H1 (cell line): Measurements from ENCODE around the gene GNG7.

Source experiments
- BCL11A ChIP-seq, 2 experiments: IDR thresholded peaks; one replicate each; pipeline ENCODE4 v1.6.1; 2011; ENCODE audit warnings: low read depth in 2 of 2, low read length in 2 of 2, mild to moderate bottlenecking in 2 of 2
- CREB1 ChIP-seq: IDR thresholded peaks from 2 replicates; pipeline ENCODE4 v1.6.1; 2012; ENCODE audit warnings: inconsistent platforms
- CTCF ChIP-seq, 3 experiments: IDR thresholded peaks; 1 replicate in 2 of 3; 2 replicates in 1 of 3; pipeline versions ENCODE4 v1.5.1 to v1.6.1; 2011; ENCODE audit warnings: low read length in 3 of 3, mild to moderate bottlenecking in 3 of 3, inconsistent platforms in 2 of 3, low read depth in 1 of 3, moderate library complexity in 1 of 3; ENCODE audit not compliant: insufficient read depth in 1 of 3; ENCODE audit errors: control extremely low read depth in 1 of 3
- EP300 ChIP-seq, 2 experiments: IDR thresholded peaks; 1 replicate in 1 of 2; 2 replicates in 1 of 2; pipeline ENCODE4 v1.6.1; 2011 to 2012; ENCODE audit warnings: low read depth in 2 of 2, low read length in 2 of 2, mild to moderate bottlenecking in 2 of 2, borderline replicate concordance in 1 of 2, inconsistent platforms in 1 of 2, moderate library complexity in 1 of 2
- EZH2 ChIP-seq: fragments of 200-600 bp; sonication (generic); IDR thresholded peaks from 2 replicates; pipeline ENCODE4 v1.7.1; 2012; ENCODE audit warnings: low read depth, mild to moderate bottlenecking, moderate library complexity, low read length, inconsistent platforms; ENCODE audit not compliant: severe bottlenecking
- KDM1A ChIP-seq: fragments of 200-600, 300-600 bp; sonication (generic); IDR thresholded peaks from 2 replicates; pipeline ENCODE4 v1.7.1; 2016; ENCODE audit warnings: mild to moderate bottlenecking, low read length, borderline replicate concordance
- NRF1 ChIP-seq: IDR thresholded peaks from 2 replicates; pipeline ENCODE4 v1.6.1; 2011; ENCODE audit warnings: mild to moderate bottlenecking, low read depth, low read length, improper control_type of control experiment
- POLR2A ChIP-seq, 2 experiments: IDR thresholded peaks; 1 replicate in 1 of 2; 2 replicates in 1 of 2; pipeline ENCODE4 v1.6.1; 2011; ENCODE audit warnings: low read depth in 2 of 2, low read length in 2 of 2, mild to moderate bottlenecking in 2 of 2; ENCODE audit errors: control extremely low read depth in 1 of 2
- RNF2 ChIP-seq: fragments of 200-900, 300-1000 bp; sonication (generic); IDR thresholded peaks from 2 replicates; pipeline ENCODE4 v1.7.1; 2016; ENCODE audit warnings: borderline replicate concordance, low read depth, mild to moderate bottlenecking, antibody characterized with exemption, low read length; ENCODE audit not compliant: poor library complexity, severe bottlenecking; ENCODE audit errors: missing control alignments
- USF2 ChIP-seq: IDR thresholded peaks from 2 replicates; pipeline ENCODE4 v1.6.1; 2011; ENCODE audit warnings: low read length, improper control_type of control experiment

- no peak for TF ChIP-seq CTCF (IDR thresholded peaks at IDR 0.05; ENCODE audit: control extremely low read depth in 1 of 3, insufficient read depth in 1 of 3, low read depth in 1 of 3, low read length in 3 of 3)
- TF ChIP-seq RNF2: no peak
- TF ChIP-seq BCL11A (IDR thresholded peaks at IDR 0.05; ENCODE audit: low read depth in 2 of 2, low read length in 2 of 2): no peak
- TF ChIP-seq EP300 (IDR thresholded peaks at IDR 0.05; ENCODE audit: borderline replicate concordance in 1 of 2, low read depth in 2 of 2, low read length in 2 of 2): no peak
- TF ChIP-seq EZH2: no peak
- no peak for TF ChIP-seq CREB1
- no peak for TF ChIP-seq KDM1A
- TF ChIP-seq NRF1: no peak
- TF ChIP-seq POLR2A (IDR thresholded peaks at IDR 0.05; ENCODE audit: control extremely low read depth in 1 of 2, low read depth in 2 of 2, low read length in 2 of 2): no peak
- no peak for TF ChIP-seq USF2
These were observed 30.4 kb upstream of the GNG7 start for GRCh38 chr19:2732883-2733282.
